ENCODE data around the gene RINL. TPM values are rescaled to one million over a fixed set of nuclear protein-coding genes. Genes with fewer than 3 reads are reported as not detected.
"Not testable (repeated sequence)": the region's sequence is repeated elsewhere in the genome, so short reads cannot be mapped to it uniquely, and the experiment has no call there.

RINL gene
- total RNA-seq, 2 donors from 2014 or later = 3.2 to 3.4 TPM

GRCh38 chr19:38907670-38908069 is 29.6 kb upstream of the RINL start:
- ATAC-seq = no peak
- intact Hi-C loops (cut with DNase I, micrococcal nuclease) = no loop called here
- no peak for DNase-seq

- ATAC-seq = no peak
- DNase-seq = no peak
- intact Hi-C loops (cut with DNase I, micrococcal nuclease) = no loop called here
These were observed 29.2 kb upstream of the RINL start for GRCh38 chr19:38907227-38907626.

GRCh38 chr19:38905620-38906019 is 27.5 kb upstream of the RINL start:
- ATAC-seq (no peak), DNase-seq (no peak)
- intact Hi-C loops (cut with DNase I, micrococcal nuclease) = no loop called here

GRCh38 chr19:38904581-38905539 is 26.8 kb upstream of the RINL start:
- intact Hi-C loops (cut with DNase I, micrococcal nuclease) = no loop called here
- DNase-seq (no peak), ATAC-seq (peak; percentile 14)

GRCh38 chr19:38901683-38902082 is 23.6 kb upstream of the RINL start:
- intact Hi-C loops (cut with DNase I, micrococcal nuclease) = no loop called here
- no peak for ATAC-seq
- no peak for DNase-seq

- ATAC-seq = no peak
- no peak for DNase-seq
- intact Hi-C loops (cut with DNase I, micrococcal nuclease) = no loop called here
These were observed 22.7 kb upstream of the RINL start for GRCh38 chr19:38900743-38901190.

GRCh38 chr19:38900202-38900629 is 22.1 kb upstream of the RINL start:
- intact Hi-C loops (cut with DNase I, micrococcal nuclease) = no loop called here
- no peak for DNase-seq
- ATAC-seq = no peak

- DNase-seq (peak; percentile 99 to 100), ATAC-seq (peak; percentile 93)
- intact Hi-C loops (cut with DNase I, micrococcal nuclease) = no loop called here
These were observed 21.5 kb upstream of the RINL start, which contains the start of the genes NFKBIB and SIRT2 for GRCh38 chr19:38899447-38900201. TSS of gene NFKBIB (plus strand) at chr19:38899969. CDS start at chr19:38900033, 64 bp downstream. TSS of gene SIRT2 (minus strand) at chr19:38899618. CDS start at chr19:38899521, 97 bp downstream.

- peak; percentile 6 for ATAC-seq
- intact Hi-C loops (cut with DNase I, micrococcal nuclease) = no loop called here
- no peak for DNase-seq
These were observed 20.8 kb upstream of the RINL start for GRCh38 chr19:38898788-38899446.

- ATAC-seq (no peak), DNase-seq (no peak)
- intact Hi-C loops (cut with DNase I, micrococcal nuclease) = no loop called here
These were observed 16.9 kb upstream of the RINL start for GRCh38 chr19:38894968-38895367.

- intact Hi-C loops (cut with DNase I, micrococcal nuclease) = no loop called here
- ATAC-seq (no peak), DNase-seq (no peak)
These were observed 15.3 kb upstream of the RINL start for GRCh38 chr19:38893341-38893771.

- ATAC-seq (no peak), DNase-seq (no peak)
- intact Hi-C loops (cut with DNase I, micrococcal nuclease) = no loop called here
These were observed 14.8 kb upstream of the RINL start for GRCh38 chr19:38892841-38893240.

GRCh38 chr19:38891771-38892170 is 13.7 kb upstream of the RINL start:
- DNase-seq = no peak
- ATAC-seq = no peak
- intact Hi-C loops (cut with DNase I, micrococcal nuclease) = no loop called here

GRCh38 chr19:38890686-38891085 is 12.6 kb upstream of the RINL start:
- intact Hi-C loops (cut with DNase I, micrococcal nuclease) = no loop called here
- ATAC-seq = no peak
- no peak for DNase-seq

GRCh38 chr19:38889803-38890202 is 11.7 kb upstream of the RINL start:
- no peak for ATAC-seq
- intact Hi-C loops (cut with DNase I, micrococcal nuclease) = no loop called here
- no peak for DNase-seq

- DNase-seq = no peak
- intact Hi-C loops (cut with DNase I, micrococcal nuclease) = no loop called here
- ATAC-seq = no peak
These were observed 10.8 kb upstream of the RINL start for GRCh38 chr19:38888876-38889275.

GRCh38 chr19:38884691-38885090 is 6.6 kb upstream of the RINL start:
- ATAC-seq; intact Hi-C loops (cut with DNase I, micrococcal nuclease); DNase-seq: not testable (repeated sequence)

GRCh38 chr19:38883286-38883685 is 5.2 kb upstream of the RINL start:
- no peak for ATAC-seq
- intact Hi-C loops (cut with DNase I, micrococcal nuclease) = no loop called here
- no peak for DNase-seq
